GM19397 (cell line): ENCODE results near the gene TTC39B.

ENCODE experiments used
- ATAC-seq: cut with Tn5 transposase; IDR thresholded peaks from one replicate; pipeline ENCODE4 v1.9.1; 2021; ENCODE audit warnings: mild to moderate bottlenecking, moderate library complexity; ENCODE audit not compliant: unreplicated experiment

Gene TTC39B

DNA sequence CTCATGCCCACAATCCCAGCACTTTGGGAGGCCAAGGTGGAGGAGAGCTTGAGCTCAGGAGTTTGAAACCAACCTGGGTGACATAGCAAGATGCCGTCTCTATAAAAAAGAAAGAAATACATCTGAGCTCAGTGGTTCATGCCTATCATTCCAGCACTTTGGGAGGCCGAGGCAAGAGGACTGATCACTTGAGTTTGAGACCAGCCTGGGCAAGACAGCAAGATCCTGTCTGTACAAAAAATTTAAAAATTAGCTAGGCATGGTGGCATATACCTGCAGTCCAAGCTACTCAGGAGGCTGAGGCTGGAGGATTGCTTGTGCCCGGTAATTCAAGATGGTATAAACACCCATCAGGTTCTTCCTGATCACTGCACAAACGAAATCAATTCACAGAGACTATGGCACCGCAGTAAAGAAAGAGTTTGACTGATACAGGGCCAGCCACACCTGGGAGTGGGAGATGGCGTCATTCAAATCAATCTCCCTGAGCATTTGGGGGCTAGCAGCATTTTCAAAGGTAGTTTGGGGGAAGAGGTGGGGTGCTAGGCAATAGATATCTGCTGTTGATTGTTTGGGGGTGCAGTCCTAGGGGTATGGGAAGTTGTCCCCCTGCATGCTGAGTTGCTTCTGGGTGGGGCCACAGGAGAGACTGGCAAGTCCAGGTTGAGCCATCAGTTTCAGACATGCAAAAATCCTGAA is 169.2 kb downstream of the TTC39B start:
- no peak for ATAC-seq

DNA sequence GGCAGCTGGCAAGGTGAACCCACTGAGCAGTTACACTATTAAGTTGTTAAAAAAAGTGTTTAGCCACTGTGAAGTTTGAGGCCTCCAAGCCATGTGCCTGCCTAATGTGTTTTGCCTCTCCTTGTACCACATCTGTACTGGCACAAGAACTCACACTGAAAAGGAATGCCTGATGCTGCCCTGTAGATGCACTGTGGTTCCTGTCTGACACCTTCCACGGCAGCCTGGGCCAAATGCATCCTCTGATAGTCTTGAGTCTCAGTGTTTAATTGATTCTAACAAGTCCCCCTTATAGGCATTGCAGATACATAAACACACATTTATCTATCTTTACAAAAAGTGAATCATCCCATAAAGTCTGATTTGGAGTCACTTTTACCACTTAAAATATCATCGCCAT is 169.9 kb downstream of the TTC39B start:
- no peak for ATAC-seq

DNA sequence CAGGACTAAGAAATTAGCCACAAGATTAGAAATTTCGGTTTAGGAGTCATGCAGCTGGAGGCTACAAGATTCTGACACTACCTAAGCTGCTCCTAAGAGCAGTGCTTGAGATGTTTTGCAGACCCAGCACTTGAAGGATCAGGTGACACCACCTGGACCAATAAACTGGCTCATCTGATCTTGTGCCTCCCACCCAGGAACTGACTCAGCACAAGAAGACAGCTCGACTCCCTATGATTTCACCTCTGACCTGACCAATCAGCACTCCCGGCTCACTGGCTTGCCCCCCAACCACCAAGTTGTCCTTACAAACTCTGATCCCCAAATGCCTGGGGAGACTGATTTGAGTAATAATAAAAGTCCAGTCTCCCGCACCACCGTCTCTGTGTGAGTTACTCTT is 170.4 kb downstream of the TTC39B start:
- no peak for ATAC-seq

DNA sequence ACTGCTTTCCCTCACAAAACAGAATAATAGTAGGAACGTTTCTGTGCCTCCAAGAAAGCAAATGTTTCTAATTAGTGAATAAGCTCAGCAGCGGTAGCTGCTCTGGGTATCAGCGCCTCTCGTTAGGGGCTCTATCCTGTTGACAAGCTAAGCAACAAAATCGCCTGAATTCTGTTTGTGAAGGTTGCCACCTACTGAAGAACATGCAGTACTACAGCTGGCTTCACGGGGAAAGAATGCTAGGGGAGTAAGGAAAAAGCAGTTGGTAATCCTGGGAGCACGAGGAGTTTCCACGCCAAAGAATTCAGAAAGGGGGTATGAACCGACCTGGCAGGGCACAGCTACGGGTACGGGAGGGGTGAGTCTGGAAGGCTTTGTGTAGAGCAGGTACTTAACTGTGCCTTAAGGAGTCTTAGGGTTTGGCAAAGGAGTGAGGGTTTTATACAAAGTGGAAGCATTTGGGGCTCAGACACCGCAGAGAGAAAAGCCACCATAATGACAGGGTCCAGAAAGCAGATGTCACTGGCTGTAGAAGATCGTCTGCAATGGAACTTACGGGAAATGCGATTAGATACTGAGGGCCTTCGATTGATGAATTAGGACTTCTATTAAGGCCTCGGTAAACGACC is 171.7 kb downstream of the TTC39B start:
- ATAC-seq: peak; percentile 90

DNA sequence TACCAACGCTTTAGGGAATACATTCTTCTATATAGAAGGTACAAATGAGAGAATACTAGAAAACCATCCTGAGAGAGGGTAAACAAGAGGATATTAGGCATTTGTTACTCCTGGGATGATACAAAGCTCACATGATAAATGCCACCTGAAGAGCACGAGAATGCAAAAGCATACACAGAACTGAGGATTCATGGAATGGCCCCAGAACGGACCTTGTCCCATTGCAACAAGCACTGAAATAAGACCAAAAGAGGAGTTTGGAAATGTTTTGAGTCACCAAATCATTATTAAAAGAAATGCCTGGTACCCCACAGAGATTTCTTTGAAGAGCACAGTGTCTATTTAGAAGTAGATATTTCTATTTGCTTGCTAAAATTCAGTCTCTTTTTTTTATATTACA is 173.5 kb downstream of the TTC39B start:
- ATAC-seq: no peak

DNA sequence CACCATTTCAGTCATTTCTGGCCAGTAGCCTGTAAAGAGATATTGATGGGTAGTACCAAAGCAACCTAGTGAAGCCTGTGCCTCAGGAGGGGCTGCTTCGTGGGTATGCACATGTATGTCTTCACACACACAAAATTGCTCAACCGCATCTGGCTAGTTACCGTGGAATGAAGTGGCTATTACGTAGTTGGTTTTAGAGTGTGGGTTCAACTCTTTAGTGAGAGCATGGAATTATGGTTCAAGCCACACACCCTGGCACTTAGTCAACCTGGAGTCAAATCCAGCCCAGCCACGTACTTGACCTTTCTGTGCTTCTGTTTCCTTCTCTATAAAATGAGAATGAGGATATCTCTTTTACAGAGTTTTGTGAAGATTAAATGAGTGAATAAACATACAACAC is 174.9 kb downstream of the TTC39B start:
- ATAC-seq: no peak

DNA sequence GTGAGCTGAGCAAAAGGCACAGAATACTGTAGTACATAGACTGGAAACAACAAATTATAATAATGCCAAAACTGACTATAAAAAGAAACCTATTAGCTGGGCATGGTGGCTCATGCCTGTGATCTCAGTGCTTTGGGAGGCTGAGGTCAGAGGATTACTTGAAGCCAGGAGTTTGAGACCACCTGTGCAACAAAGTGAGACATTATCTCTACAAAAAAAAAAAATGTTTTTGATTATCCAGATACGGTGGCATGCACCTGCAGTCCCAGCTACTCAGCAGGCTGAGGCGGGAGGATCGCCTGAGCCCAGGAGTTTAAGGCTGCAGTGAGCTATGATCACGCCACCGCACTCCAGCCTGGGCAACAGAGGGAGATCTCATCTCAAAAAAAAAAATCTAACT is 175.9 kb downstream of the TTC39B start:
- no peak for ATAC-seq

GRCh38 chr9:15127831-15128230 is 179.2 kb downstream of the TTC39B start:
- no peak for ATAC-seq

GRCh38 chr9:15121630-15122029 is 185.4 kb downstream of the TTC39B start:
- no peak for ATAC-seq

DNA sequence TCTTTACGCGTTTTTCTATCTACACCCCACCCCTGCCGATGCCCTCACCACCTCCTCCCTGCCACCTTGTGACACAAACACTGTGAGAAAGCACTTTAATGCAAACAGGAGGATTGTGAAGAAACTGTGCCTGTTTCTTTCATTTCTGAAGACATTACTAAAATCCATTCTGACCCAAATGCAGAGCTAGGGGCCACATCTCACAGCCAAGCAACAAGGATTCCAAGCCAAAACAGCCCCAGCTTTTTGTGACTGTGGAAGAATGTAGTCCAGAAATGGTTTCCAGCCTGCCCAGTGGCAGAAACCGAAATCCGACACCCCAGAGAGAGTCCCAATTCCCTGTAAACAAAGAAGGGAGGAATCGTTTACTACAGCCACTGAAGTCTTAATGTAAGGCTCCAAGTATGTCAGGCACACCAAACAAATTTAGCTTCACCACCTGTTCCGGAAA is 190.9 kb downstream of the TTC39B start:
- ATAC-seq: no peak

GRCh38 chr9:15115702-15116101 is 191.3 kb downstream of the TTC39B start:
- ATAC-seq: no peak

DNA sequence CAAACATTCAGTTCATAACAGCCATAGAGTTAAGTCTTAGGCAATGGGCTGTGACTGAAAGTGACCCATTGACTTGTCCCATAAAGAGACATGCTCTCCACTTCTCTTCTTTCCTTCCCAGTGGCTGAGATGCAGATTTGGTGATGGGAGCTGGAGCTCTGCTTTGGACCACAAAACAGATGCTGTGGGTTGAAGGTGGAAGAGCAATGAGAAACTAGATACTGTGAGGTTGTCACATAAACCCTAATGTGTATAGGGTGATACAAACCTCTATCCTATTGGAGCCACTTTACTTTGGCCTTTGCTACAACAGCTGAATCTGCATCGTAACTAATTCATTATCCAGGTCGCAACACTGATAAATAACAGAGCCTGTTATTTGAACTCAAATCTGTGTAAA is 192.0 kb downstream of the TTC39B start:
- no peak for ATAC-seq
